Common myeloid progenitor, CD34-positive (primary cell): Measurements from ENCODE around the gene ATXN10.

Experiments used
- CTCF ChIA-PET: fragments of 350-600 bp; sonication (Branson Sonifier 250); formaldehyde crosslinking; loops from one replicate; lab custom pipeline; 2021; ENCODE audit warnings: antibody characterized with exemption; lab: Charles Lee
- POLR2A ChIA-PET: fragments of 350-600 bp; sonication (Branson Sonifier 250); formaldehyde crosslinking; loops from one replicate; lab custom pipeline; 2021; ENCODE audit warnings: antibody characterized with exemption; lab: Charles Lee
- DNase-seq, 3 donors: peaks; one replicate each; pipeline versions ENCODE4 v3.0.0 to v3.0.0-alpha.2; 2013
- H3K27ac ChIP-seq, 2 experiments: 1 replicate in 1 of 2; 2 replicates in 1 of 2; pipeline ENCODE4 v1.7.0; 2013; ENCODE audit warnings: inconsistent platforms in 2 of 2, low read length in 2 of 2, mild to moderate bottlenecking in 2 of 2, low read depth in 1 of 2, moderate library complexity in 1 of 2; ENCODE audit not compliant: severe bottlenecking in 2 of 2, insufficient read depth in 1 of 2, poor library complexity in 1 of 2
- H3K27me3 ChIP-seq, 5 experiments: replicated peaks in 2 of 5; 1 replicate in 3 of 5; 2 replicates in 2 of 5; pipeline versions ENCODE4 v1.6.1 to v1.7.0; 2013; ENCODE audit warnings: low read length in 4 of 5, mild to moderate bottlenecking in 2 of 5, moderate library complexity in 2 of 5, inconsistent platforms in 1 of 5; ENCODE audit not compliant: insufficient read depth in 5 of 5, control insufficient read depth in 4 of 5
- H3K36me3 ChIP-seq, 4 experiments: 1 replicate in 2 of 4; 2 replicates in 2 of 4; pipeline versions ENCODE4 v1.6.1 to v1.7.0; 2013; ENCODE audit warnings: low read length in 3 of 4, control low read depth in 1 of 4, mild to moderate bottlenecking in 1 of 4; ENCODE audit not compliant: control insufficient read depth in 4 of 4, insufficient read depth in 4 of 4
- H3K4me1 ChIP-seq, 4 experiments: 1 replicate in 3 of 4; 2 replicates in 1 of 4; pipeline versions ENCODE4 v1.6.1 to v1.7.1; 2013; ENCODE audit warnings: low read length in 3 of 4, mild to moderate bottlenecking in 3 of 4, control low read depth in 1 of 4, inconsistent platforms in 1 of 4, moderate library complexity in 1 of 4; ENCODE audit not compliant: control insufficient read depth in 4 of 4, insufficient read depth in 4 of 4; ENCODE audit errors: control extremely low read depth in 1 of 4
- H3K4me3 ChIP-seq, 7 experiments: 1 replicate in 4 of 7; 2 replicates in 3 of 7; pipeline versions ENCODE4 v1.5.1 to v1.7.0; 2013; ENCODE audit warnings: mild to moderate bottlenecking in 7 of 7, low read length in 6 of 7, moderate library complexity in 6 of 7, inconsistent platforms in 2 of 7, low read depth in 2 of 7, control low read depth in 1 of 7; ENCODE audit not compliant: insufficient read depth in 4 of 7, control insufficient read depth in 1 of 7; ENCODE audit errors: extremely low read depth in 1 of 7
- H3K9me3 ChIP-seq, 5 experiments: 1 replicate in 4 of 5; 2 replicates in 1 of 5; pipeline versions ENCODE4 v1.6.1 to v1.7.1; 2013; ENCODE audit warnings: low read length in 4 of 5, mild to moderate bottlenecking in 2 of 5, inconsistent platforms in 1 of 5, low read depth in 1 of 5, moderate library complexity in 1 of 5; ENCODE audit not compliant: control insufficient read depth in 4 of 5, insufficient read depth in 2 of 5; ENCODE audit errors: control extremely low read depth in 1 of 5
- WGBS: methylation state at CpG from one replicate; pipeline ENCODE4 v1.1.5; 2013; ENCODE audit not compliant: insufficient coverage; 5-methylcytosine and 5-hydroxymethylcytosine counted together

Gene ATXN10

GRCh38 chr22:45866126-45866645, 194.6 kb downstream of the ATXN10 start:
- CTCF ChIA-PET = interaction anchor here (0.7 to 3.4 kb wide), 3 partner anchors 9 to 219 kb away, joined by 3 to 14 read pairs (median 4); no protein-coding TSS in a partner anchor
- Histone ChIP-seq H3K4me3 (peak overlapping the region in 1 of 7 experiments; percentile 4), H3K4me1 (peaks cover 0 to 39% (median 21%) of the 10 kb centered on the region in 4 experiments), H3K27ac (no peak overlapping the region), H3K9me3 (peaks cover 0 to 2% (median 0%) of the 10 kb centered on the region in 5 experiments), H3K27me3 (peaks cover 0 to 89% (median 31%) of the 10 kb centered on the region in 5 experiments), H3K36me3 (no peaks in the 10 kb centered on the region)
- no peak for DNase-seq
- 57% methylated on average over 17 of the region's 37 CpGs for WGBS
- POLR2A ChIA-PET = no interaction called here

- 2% methylated on average over 52 of the region's 55 CpGs for WGBS
- H3K9me3 ChIP-seq = peaks cover 0 to 2% (median 0%) of the 10 kb centered on the region in 5 experiments
- POLR2A ChIA-PET = no interaction called here
- peaks cover 0 to 39% (median 21%) of the 10 kb centered on the region in 4 experiments for H3K4me1 ChIP-seq
- CTCF ChIA-PET = interaction anchor here (0.7 to 1.8 kb wide), 3 partner anchors 9 to 289 kb away, joined by 3 to 4 read pairs (median 4); no protein-coding TSS in a partner anchor
- H3K36me3 ChIP-seq = no peaks in the 10 kb centered on the region
- peak overlapping the region in 3 of 7 experiments; percentile 4 to 50 (median 19) for H3K4me3 ChIP-seq
- no peak overlapping the region for H3K27ac ChIP-seq
- peaks cover 0 to 84% (median 31%) of the 10 kb centered on the region in 5 experiments for H3K27me3 ChIP-seq
- no peak for DNase-seq
Measured at GRCh38 chr22:45866646-45867117, 195.0 kb downstream of the ATXN10 start.

- H3K27ac ChIP-seq = no peak overlapping the region
- peaks cover 0 to 81% (median 31%) of the 10 kb centered on the region in 5 experiments for H3K27me3 ChIP-seq
- peak overlapping the region in 2 of 7 experiments; percentile 19 to 50 for H3K4me3 ChIP-seq
- H3K36me3 ChIP-seq = no peaks in the 10 kb centered on the region
- CTCF ChIA-PET = interaction anchor here (0.6 to 1.8 kb wide), 3 partner anchors 8 to 290 kb away, joined by 3 to 4 read pairs (median 4); no protein-coding TSS in a partner anchor
- WGBS = 3% methylated on average over 85 of the region's 87 CpGs
- POLR2A ChIA-PET = interaction anchor here (0.9 kb wide), 1 partner anchor 11 kb away, joined by 3 read pairs; no protein-coding TSS in a partner anchor
- peaks cover 0 to 39% (median 21%) of the 10 kb centered on the region in 4 experiments for H3K4me1 ChIP-seq
- peak in 2 of 3 donors; percentile 33 to 42 for DNase-seq
- H3K9me3 ChIP-seq = peaks cover 0 to 3% (median 1%) of the 10 kb centered on the region in 5 experiments
Measured at GRCh38 chr22:45867118-45867905, 195.7 kb downstream of the ATXN10 start.

- ChIA-PET POLR2A (interaction anchor here (0.9 kb wide), 1 partner anchor 10 kb away, joined by 3 read pairs; no protein-coding TSS in a partner anchor), CTCF (interaction anchor here (0.6 to 1.8 kb wide), 2 partner anchors 24 to 291 kb away, joined by 3 to 4 read pairs; no protein-coding TSS in a partner anchor)
- H3K27ac ChIP-seq = no peak overlapping the region
- DNase-seq = no peak
- peaks cover 0 to 84% (median 31%) of the 10 kb centered on the region in 5 experiments for H3K27me3 ChIP-seq
- no peaks in the 10 kb centered on the region for H3K36me3 ChIP-seq
- no peak overlapping the region for H3K4me3 ChIP-seq
- peaks cover 0 to 39% (median 21%) of the 10 kb centered on the region in 4 experiments for H3K4me1 ChIP-seq
- peaks cover 0 to 8% (median 5%) of the 10 kb centered on the region in 5 experiments for H3K9me3 ChIP-seq
- WGBS = 24% methylated on average over 16 of the region's 20 CpGs
Measured at GRCh38 chr22:45867906-45868555, 196.4 kb downstream of the ATXN10 start.

- no peak overlapping the region for H3K27ac ChIP-seq
- H3K36me3 ChIP-seq = no peaks in the 10 kb centered on the region
- 66% methylated on average over 11 of the region's 18 CpGs for WGBS
- peaks cover 2 to 13% (median 6%) of the 10 kb centered on the region in 5 experiments for H3K9me3 ChIP-seq
- CTCF ChIA-PET = interaction anchor here (0.9 kb wide), 1 partner anchor 222 kb away, joined by 3 read pairs; no protein-coding TSS in a partner anchor
- H3K27me3 ChIP-seq = peaks cover 0 to 84% (median 31%) of the 10 kb centered on the region in 5 experiments
- POLR2A ChIA-PET = no interaction called here
- H3K4me1 ChIP-seq = peaks cover 0 to 37% (median 19%) of the 10 kb centered on the region in 4 experiments
- no peak overlapping the region for H3K4me3 ChIP-seq
- peak in 1 of 3 donors; percentile 31 for DNase-seq
Measured at GRCh38 chr22:45868571-45869339, 197.1 kb downstream of the ATXN10 start.

- Histone ChIP-seq H3K27ac (no peak overlapping the region), H3K9me3 (peaks cover 4 to 15% (median 6%) of the 10 kb centered on the region in 5 experiments), H3K4me1 (peaks cover 0 to 30% (median 14%) of the 10 kb centered on the region in 4 experiments), H3K36me3 (no peaks in the 10 kb centered on the region), H3K4me3 (no peak overlapping the region), H3K27me3 (peaks cover 0 to 82% (median 31%) of the 10 kb centered on the region in 5 experiments)
- WGBS = 80% methylated on average over 10 of the region's 13 CpGs
- DNase-seq = no peak
- ChIA-PET CTCF (interaction anchor here (0.9 kb wide), 1 partner anchor 222 kb away, joined by 3 read pairs; no protein-coding TSS in a partner anchor), POLR2A (no interaction called here)
Measured at GRCh38 chr22:45869340-45869847, 197.8 kb downstream of the ATXN10 start.
